MCF 10A (cell line): ENCODE data around the gene ZSCAN10. TPM values are rescaled to one million over a fixed set of nuclear protein-coding genes. Genes with fewer than 3 reads are reported as not detected.

Experiments
- BruUV-seq: library from RNA; stranded (reverse); fragments of 400-500 nt; replicated peaks from 2 replicates; lab custom pipeline; 2021; lab: Mats Ljungman, UMichigan
- CTCF ChIA-PET: fragments of 300-600 bp; sonication (Branson Sonifier 250); formaldehyde crosslinking; extraction: SDS; loops from one replicate; lab custom pipeline; 2021; ENCODE audit warnings: antibody characterized with exemption, inconsistent platforms; lab: Yijun Ruan, JAX
- POLR2A ChIA-PET: fragments of 300-600, 350-650 bp; sonication (Branson Sonifier 250); formaldehyde crosslinking; extraction: SDS; loops from one replicate; lab custom pipeline; 2020; ENCODE audit warnings: antibody characterized with exemption, inconsistent platforms; lab: Yijun Ruan, JAX
- DNase-seq: peaks from one replicate; pipeline ENCODE4 v3.0.0-alpha.2; 2018; ENCODE audit not compliant: unreplicated experiment
- H3K27ac Mint-ChIP-seq: one replicate; pipeline ENCODE4 v1.8.0; 2022; ENCODE audit warnings: mild to moderate bottlenecking, low read depth, mixed read lengths; ENCODE audit not compliant: unreplicated experiment
- H3K27me3 Mint-ChIP-seq: one replicate; pipeline ENCODE4 v1.8.0; 2022; ENCODE audit warnings: mixed read lengths; ENCODE audit not compliant: insufficient read depth, unreplicated experiment
- H3K36me3 Mint-ChIP-seq: one replicate; pipeline ENCODE4 v1.8.0; 2022; ENCODE audit warnings: mild to moderate bottlenecking, moderate library complexity, mixed read lengths; ENCODE audit not compliant: insufficient read depth, unreplicated experiment
- H3K4me1 Mint-ChIP-seq: one replicate; pipeline ENCODE4 v1.8.0; 2022; ENCODE audit warnings: mixed read lengths; ENCODE audit not compliant: insufficient read depth, unreplicated experiment
- H3K4me3 Mint-ChIP-seq: one replicate; pipeline ENCODE4 v1.8.0; 2022; ENCODE audit warnings: mild to moderate bottlenecking, moderate library complexity, mixed read lengths; ENCODE audit not compliant: unreplicated experiment
- H3K9me3 Mint-ChIP-seq: one replicate; pipeline ENCODE4 v1.8.0; 2022; ENCODE audit warnings: mixed read lengths; ENCODE audit not compliant: unreplicated experiment
- intact Hi-C: fragments of 100-400 bp; cut with micrococcal nuclease; formaldehyde crosslinking; loops from 2 replicates; pipeline ENCODE4 v1.14.1; 2022
- total RNA-seq: library from RNA; stranded (reverse); gene quantifications from 2 replicates; pipeline ENCODE4 v1.2.3, GENCODE V29; 2022
- TF ChIP-seq, protein P1 (sequence below): fragments of 200-600 bp; IDR thresholded peaks from one replicate; pipeline ENCODE4 v1.8.0; 2022; ENCODE audit warnings: antibody characterized with exemption, mild to moderate bottlenecking; ENCODE audit not compliant: unreplicated experiment

ZSCAN10 gene
- total RNA-seq, 1 experiment from 2014 or later, result 0.49 TPM

GRCh38 chr16:3112881-3113574 lies 13.9 kb upstream of the ZSCAN10 start:
- no peak for DNase-seq
- ChIA-PET POLR2A (interaction anchor here (0.6 to 5.2 kb wide), 7 partner anchors 9 to 85 kb away, joined by 3 to 33 read pairs (median 15); partner anchors contain the start of gene ZNF213), CTCF (interaction anchor here (0.6 to 4.7 kb wide), 7 partner anchors 9 to 54 kb away, joined by 3 to 34 read pairs (median 8); partner anchors contain the start of gene ZNF213)
- intact Hi-C loops, result no loop called here
- no peaks in the 10 kb centered on the region for H3K27me3 Mint-ChIP-seq
- H3K4me1 Mint-ChIP-seq, result peaks cover 10% of the 10 kb centered on the region
- BruUV-seq, result no TSS peak
- TF ChIP-seq, protein P1, sequence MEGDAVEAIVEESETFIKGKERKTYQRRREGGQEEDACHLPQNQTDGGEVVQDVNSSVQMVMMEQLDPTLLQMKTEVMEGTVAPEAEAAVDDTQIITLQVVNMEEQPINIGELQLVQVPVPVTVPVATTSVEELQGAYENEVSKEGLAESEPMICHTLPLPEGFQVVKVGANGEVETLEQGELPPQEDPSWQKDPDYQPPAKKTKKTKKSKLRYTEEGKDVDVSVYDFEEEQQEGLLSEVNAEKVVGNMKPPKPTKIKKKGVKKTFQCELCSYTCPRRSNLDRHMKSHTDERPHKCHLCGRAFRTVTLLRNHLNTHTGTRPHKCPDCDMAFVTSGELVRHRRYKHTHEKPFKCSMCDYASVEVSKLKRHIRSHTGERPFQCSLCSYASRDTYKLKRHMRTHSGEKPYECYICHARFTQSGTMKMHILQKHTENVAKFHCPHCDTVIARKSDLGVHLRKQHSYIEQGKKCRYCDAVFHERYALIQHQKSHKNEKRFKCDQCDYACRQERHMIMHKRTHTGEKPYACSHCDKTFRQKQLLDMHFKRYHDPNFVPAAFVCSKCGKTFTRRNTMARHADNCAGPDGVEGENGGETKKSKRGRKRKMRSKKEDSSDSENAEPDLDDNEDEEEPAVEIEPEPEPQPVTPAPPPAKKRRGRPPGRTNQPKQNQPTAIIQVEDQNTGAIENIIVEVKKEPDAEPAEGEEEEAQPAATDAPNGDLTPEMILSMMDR, result no peak
- peak overlapping the region; percentile 29 for H3K27ac Mint-ChIP-seq
- peaks cover 19% of the 10 kb centered on the region for H3K36me3 Mint-ChIP-seq
- peak overlapping the region; percentile 85 for H3K4me3 Mint-ChIP-seq
- H3K9me3 Mint-ChIP-seq, result no peaks in the 10 kb centered on the region

- DNase-seq, result peak; percentile 79
- H3K4me1 Mint-ChIP-seq, result peaks cover 13% of the 10 kb centered on the region
- H3K27me3 Mint-ChIP-seq, result no peaks in the 10 kb centered on the region
- peak within 1 kb of the TSS; percentile 85 for H3K4me3 Mint-ChIP-seq
- CTCF ChIA-PET, result interaction anchor here (0.6 to 4.7 kb wide), 7 partner anchors 11 to 98 kb away, joined by 3 to 34 read pairs (median 8); partner anchors contain the start of gene ZNF213
- H3K27ac Mint-ChIP-seq, result peak within 1 kb of the TSS; percentile 29
- TF ChIP-seq, protein P1, result no peak
- no TSS peak for BruUV-seq
- H3K9me3 Mint-ChIP-seq, result no peaks in the 10 kb centered on the region
- peaks cover 15% of the 10 kb centered on the region for H3K36me3 Mint-ChIP-seq
- POLR2A ChIA-PET, result interaction anchor here (0.6 to 5.2 kb wide), 8 partner anchors 9 to 84 kb away, joined by 3 to 33 read pairs (median 12); partner anchors contain the start of gene ZNF213
- intact Hi-C loops, result no loop called here
Observed at GRCh38 chr16:3112058-3112880, 13.2 kb upstream of the ZSCAN10 start, which contains the start of gene ZNF205. Gene ZNF205, plus strand, starts transcription at chr16:3112586. Its CDS starts 845 bp downstream, at chr16:3113431.

- TF ChIP-seq, protein P1, result no peak
- peak overlapping the region; percentile 74 for H3K4me3 Mint-ChIP-seq
- no TSS peak for BruUV-seq
- H3K36me3 Mint-ChIP-seq, result peaks cover 12% of the 10 kb centered on the region
- peak overlapping the region; percentile 82 for H3K27ac Mint-ChIP-seq
- H3K27me3 Mint-ChIP-seq, result no peaks in the 10 kb centered on the region
- ChIA-PET CTCF (interaction anchor here (1.1 to 2.4 kb wide), 6 partner anchors 8 to 47 kb away, joined by 3 to 9 read pairs (median 4); no protein-coding TSS in a partner anchor), POLR2A (interaction anchor here (0.6 to 2.4 kb wide), 10 partner anchors 12 to 84 kb away, joined by 3 to 15 read pairs (median 4); partner anchors contain the start of gene ZNF213)
- peaks cover 6% of the 10 kb centered on the region for H3K4me1 Mint-ChIP-seq
- no peaks in the 10 kb centered on the region for H3K9me3 Mint-ChIP-seq
- intact Hi-C loops, result no loop called here
- peak; percentile 91 for DNase-seq
Observed at GRCh38 chr16:3106205-3106928, 7.3 kb upstream of the ZSCAN10 start.
